ENCODE measurements around the gene SRD5A1. TPM values are rescaled to one million over a fixed set of nuclear protein-coding genes. Genes with fewer than 3 reads are reported as not detected.

The SRD5A1 gene
- total and polyA plus RNA-seq, 2 of the 8 experiments (the other 6 are each of a cell fraction or from before 2014, with no cell fraction given): 34.7 to 42.4 TPM

DNA sequence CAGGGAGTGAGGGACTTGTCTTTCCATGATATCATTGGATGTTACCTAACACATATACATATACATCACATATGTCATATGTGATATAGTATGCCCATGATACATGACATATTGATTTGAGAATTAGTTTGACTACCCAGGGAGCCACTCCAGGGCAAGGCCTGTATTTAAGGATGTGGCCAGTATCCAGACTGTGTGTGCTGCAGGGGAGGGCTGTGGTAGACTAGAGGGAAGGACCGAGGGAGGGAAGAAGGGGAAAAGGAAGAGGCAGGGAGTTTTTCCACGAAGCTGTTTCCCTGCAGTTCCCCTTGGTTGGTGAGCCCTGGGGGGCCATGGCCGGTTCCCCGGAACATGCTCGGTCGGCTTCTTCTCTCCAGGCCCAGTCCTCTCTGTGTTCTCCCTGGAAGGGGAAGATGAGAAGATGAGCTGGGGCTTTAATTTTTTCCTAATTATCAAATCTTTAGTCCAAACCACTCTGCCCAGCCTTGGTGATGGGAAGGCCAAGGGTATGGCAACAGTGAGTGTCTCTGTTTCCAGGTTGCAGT, 49.1 kb upstream of the SRD5A1 start:
- Histone ChIP-seq H2AK5ac (ENCODE audit: low read depth, low read length) (no peak overlapping the region), H3K4ac (replicated peaks; ENCODE audit: insufficient read length, low read depth, low read length) (no peak overlapping the region), H3K79me2 (ENCODE audit: control insufficient read depth in 1 of 2, insufficient read depth in 2 of 2, low read length in 2 of 2) (no peaks in the 10 kb centered on the region), H2BK15ac (ENCODE audit: low read length) (no peak overlapping the region), H2BK120ac (replicated peaks; ENCODE audit: low read depth, low read length) (no peak overlapping the region), H3K23me2 (ENCODE audit: low read depth, low read length) (peaks cover 7% of the 10 kb centered on the region; the same call in 1 of the 2 replicates), H3K79me1 (ENCODE audit: low read depth, low read length) (no peaks in the 10 kb centered on the region), H3K14ac (ENCODE audit: insufficient read length) (no peak overlapping the region), H3K9me3 (ENCODE audit: insufficient read depth in 2 of 2, low read depth in 1 of 2, low read length in 1 of 2) (no peaks in the 10 kb centered on the region; a peak in 1 of 4 replicates), H3K4me1 (replicated peaks in 1 of 4; ENCODE audit: control insufficient read depth in 3 of 4, insufficient read depth in 4 of 4, low read length in 3 of 4) (peaks cover 0 to 7% (median 3%) of the 10 kb centered on the region in 4 experiments; a peak in 6 of 7 replicates), H2BK12ac (ENCODE audit: low read depth, low read length) (no peak overlapping the region), H4K91ac (replicated peaks; ENCODE audit: insufficient read length, low read length) (no peak overlapping the region), H4K5ac (ENCODE audit: insufficient read length, low read depth, low read length) (no peak overlapping the region), H3K27me3 (replicated peaks in 1 of 4; ENCODE audit: control insufficient read depth in 3 of 4, extremely low read depth in 1 of 4, insufficient read depth in 3 of 4, low read length in 3 of 4) (peaks cover 0 to 19% (median 18%) of the 10 kb centered on the region in 4 experiments; a peak in 6 of 7 replicates), H3K56ac (replicated peaks; ENCODE audit: insufficient read length, low read depth, low read length) (no peak overlapping the region), H3K36me3 (ENCODE audit: control insufficient read depth in 2 of 4, insufficient read depth in 4 of 4, low read length in 3 of 4) (no peaks in the 10 kb centered on the region), H3K9ac (replicated peaks in 1 of 4; ENCODE audit: extremely low read depth in 1 of 4, low read depth in 3 of 4, low read length in 3 of 4) (no peak overlapping the region), H2BK5ac (ENCODE audit: low read depth, low read length) (no peak overlapping the region), H4K20me1 (replicated peaks in 1 of 2; ENCODE audit: control insufficient read depth in 1 of 2, insufficient read depth in 2 of 2, low read length in 2 of 2) (no peaks in the 10 kb centered on the region), H2AFZ (ENCODE audit: low read length) (no peak overlapping the region), H3K23ac (ENCODE audit: insufficient read length) (no peak overlapping the region), H3K27ac (ENCODE audit: low read depth, low read length) (no peak overlapping the region), H3K4me2 (ENCODE audit: insufficient read depth in 1 of 2, low read depth in 2 of 2, low read length in 2 of 2) (peak overlapping the region in 1 of 2 experiments; percentile 61; a peak in 1 of 4 replicates), H2BK20ac (ENCODE audit: low read length) (no peak overlapping the region), H3K18ac (ENCODE audit: extremely low read depth, low read length) (no peak overlapping the region), H4K8ac (ENCODE audit: extremely low read depth, insufficient read depth, low read length) (no peak overlapping the region), H3K4me3 (ENCODE audit: extremely low read depth in 1 of 4, insufficient read depth in 2 of 4, low read depth in 3 of 4, low read length in 4 of 4) (peak overlapping the region in 1 of 4 experiments; percentile 71; a peak in 1 of 8 replicates)
- no peak for TF ChIP-seq YY1 (IDR thresholded peaks at IDR 0.05; ENCODE audit: low read depth, low read length)
- TF ChIP-seq SIRT6 (IDR thresholded peaks at IDR 0.05; ENCODE audit: low read length): no peak
- no peak for TF ChIP-seq TAF7 (optimal IDR thresholded peaks at IDR 0.05; ENCODE audit: borderline replicate concordance, low read depth, low read length)
- no peak for TF ChIP-seq SP1 (IDR thresholded peaks at IDR 0.05; ENCODE audit: low read depth, low read length)
- no peak for TF ChIP-seq POU5F1 (IDR thresholded peaks at IDR 0.05; ENCODE audit: low read depth, low read length)
- TF ChIP-seq SIX5 (IDR thresholded peaks at IDR 0.05; ENCODE audit: low read depth, low read length): no peak
- no peak for TF ChIP-seq SP4 (IDR thresholded peaks at IDR 0.05; ENCODE audit: low read length)
- TF ChIP-seq SUZ12 (IDR thresholded peaks at IDR 0.05; ENCODE audit: low read length): no peak
- no peak for TF ChIP-seq MAFK (IDR thresholded peaks at IDR 0.05; ENCODE audit: low read depth, low read length)
- TF ChIP-seq BACH1 (IDR thresholded peaks at IDR 0.05; ENCODE audit: low read length): no peak
- TF ChIP-seq ZNF274 (IDR thresholded peaks at IDR 0.05; ENCODE audit: borderline replicate concordance, extremely low read depth, low read length): no peak
- DNase-seq (ENCODE audit: low read depth in 1 of 2, low spot score in 2 of 2) (no peak), FAIRE-seq (no peak)
- ChIA-PET POLR2A (ENCODE audit: partially characterized antibody) (interaction anchor here (0.7 to 1.2 kb wide), 2 partner anchors 9 to 15 kb away, joined by 3 to 4 read pairs; no protein-coding TSS in a partner anchor), CTCF (ENCODE audit: partially characterized antibody) (interaction anchor here (0.5 kb wide), 1 partner anchor 26 kb away, joined by 4 read pairs; no protein-coding TSS in a partner anchor)
- WGBS, 2 experiments (ENCODE audit: extremely low coverage in 1 of 2, insufficient coverage in 1 of 2, insufficient read length in 1 of 2, insufficient replicate concordance in 2 of 2, low coverage in 1 of 2, low lambda C conversion rate in 2 of 2, missing lambda C conversion rate in 1 of 2): 71% methylated on average over 6 of the region's 6 CpGs; no CpG with 5 or more reads in 1 of the 2 experiments

All from H1 (cell line).